Stomach (tissue), 9 donors: Measurements from ENCODE around the gene KRTAP10-4. TPM values are rescaled to one million over a fixed set of nuclear protein-coding genes. Genes with fewer than 3 reads are reported as not detected.

Experiments used
- DNase-seq, 2 donors: peaks; one replicate each; pipeline versions ENCODE4 v3.0.0 to v3.0.0-alpha.2; 2013 to 2019
- H3K27ac ChIP-seq, 5 donors: fragments of 200-600 bp in 4 of 5; sonication (generic) in 4 of 5; one replicate each; pipeline ENCODE4 v1.5.1; 2013 to 2019; ENCODE audit warnings: mild to moderate bottlenecking in 1 of 5, moderate library complexity in 1 of 5
- H3K27me3 ChIP-seq, 3 donors: fragments of 200-600 bp; sonication (generic); one replicate each; pipeline ENCODE4 v1.5.1; 2017 to 2019; ENCODE audit warnings: mixed run types in 1 of 3
- H3K36me3 ChIP-seq, 4 donors: fragments of 200-600 bp; sonication (generic); 1 replicate in 3 of 4; 2 replicates in 1 of 4; pipeline ENCODE4 v1.5.1; 2016 to 2019
- H3K4me1 ChIP-seq, 4 donors: fragments of 200-600 bp; sonication (generic); one replicate each; pipeline ENCODE4 v1.5.1; 2016 to 2019
- H3K4me3 ChIP-seq, 4 donors: fragments of 200-600 bp; sonication (generic) in 3 of 4; one replicate each; pipeline ENCODE4 v1.5.1; 2016 to 2019; ENCODE audit warnings: mild to moderate bottlenecking in 1 of 4
- H3K9me3 ChIP-seq, 4 donors: fragments of 200-600 bp; sonication (generic); one replicate each; pipeline ENCODE4 v1.5.1; 2016 to 2019
- EP300 ChIP-seq: sonication (generic); formaldehyde crosslinking; IDR thresholded peaks from one replicate; pipeline ENCODE4 v1.6.1; 2017; ENCODE audit warnings: antibody characterized with exemption
- POLR2A ChIP-seq, 4 donors: fragments of 450-650 bp; IDR thresholded peaks; one replicate each; pipeline ENCODE4 v1.6.1; 2016; ENCODE audit warnings: antibody characterized with exemption in 4 of 4, control low read depth in 2 of 4, mild to moderate bottlenecking in 1 of 4, moderate library complexity in 1 of 4
- POLR2AphosphoS5 ChIP-seq, 3 donors: sonication (generic); formaldehyde crosslinking; IDR thresholded peaks; one replicate each; pipeline ENCODE4 v1.6.1; 2016; ENCODE audit warnings: antibody characterized with exemption in 3 of 3
- WGBS, 5 donors: extraction: QIAGEN DNeasy Blood & Tissue Kit in 3 of 5; methylation state at CpG; one replicate each; pipeline versions ENCODE4 v1.1.5 to v1.1.7; 2013 to 2018; 5-methylcytosine and 5-hydroxymethylcytosine counted together
- intact Hi-C: fragments of 100-400 bp; cut with DNase I; formaldehyde crosslinking; loops from one replicate; pipeline ENCODE4 v1.15.1; 2023; ENCODE audit warnings: low total_unique reads
- polyA plus RNA-seq, 3 donors: library from polyadenylated mRNA; stranded (reverse); fragments of 200-250 nt; gene quantifications; one replicate each; pipeline ENCODE4 v1.2.3, GENCODE V29; 2013
- total RNA-seq, 5 donors: library from RNA; depleted of rRNA; stranded (reverse); fragments of >200 nt; gene quantifications; one replicate each; pipeline versions ENCODE4 v1.1.0 to v1.2.3, GENCODE V29; 2014 to 2016
- TF ChIP-seq, protein P1 (sequence below), 7 experiments: fragments of 450-650 bp in 4 of 7; fragments of 200-600 bp in 3 of 7; sonication (generic) in 3 of 7; IDR thresholded peaks; one replicate each; pipeline ENCODE4 v1.5.1; 2016 to 2019; ENCODE audit warnings: antibody characterized with exemption in 7 of 7, control low read depth in 2 of 7, mild to moderate bottlenecking in 1 of 7
- donor health status: healthy with polysubstance abuse.
- donor health status: Bipolar disorder and iron deficiency.
- donor health status: healthy.

The KRTAP10-4 gene
- total and polyA plus RNA-seq, 8 donors = not detected

DNA sequence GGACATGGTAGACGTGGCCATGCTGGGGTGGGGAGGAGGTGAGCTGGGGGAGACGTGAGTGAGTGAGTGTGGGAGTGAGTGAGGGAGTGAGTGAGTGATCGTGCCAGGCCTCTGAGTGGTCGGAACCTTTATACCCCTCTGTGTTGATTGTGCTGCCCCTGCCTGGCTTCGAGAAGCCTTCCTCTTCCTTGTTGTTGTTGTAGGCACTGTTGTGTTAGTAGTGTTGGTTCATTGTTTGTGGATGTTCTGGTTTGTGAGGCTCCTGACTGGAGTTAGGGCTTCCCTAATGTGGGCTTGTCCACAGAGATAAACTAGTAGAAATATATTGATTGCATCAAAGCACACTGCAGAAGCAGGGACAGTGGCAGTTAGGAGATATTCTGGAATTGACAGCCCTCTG, 14.8 kb upstream of the KRTAP10-4 start, which contains the start of gene KRTAP10-3:
TSS of gene KRTAP10-3 (minus strand) at position 101 of the 400 bp plus-strand sequence. CDS start at position 21, 80 bp downstream.
- no peak for TF ChIP-seq POLR2AphosphoS5 (IDR thresholded peaks at IDR 0.05)
- TF ChIP-seq EP300 = no peak
- no peak for TF ChIP-seq POLR2A (IDR thresholded peaks at IDR 0.05)
- TF ChIP-seq, protein P1, sequence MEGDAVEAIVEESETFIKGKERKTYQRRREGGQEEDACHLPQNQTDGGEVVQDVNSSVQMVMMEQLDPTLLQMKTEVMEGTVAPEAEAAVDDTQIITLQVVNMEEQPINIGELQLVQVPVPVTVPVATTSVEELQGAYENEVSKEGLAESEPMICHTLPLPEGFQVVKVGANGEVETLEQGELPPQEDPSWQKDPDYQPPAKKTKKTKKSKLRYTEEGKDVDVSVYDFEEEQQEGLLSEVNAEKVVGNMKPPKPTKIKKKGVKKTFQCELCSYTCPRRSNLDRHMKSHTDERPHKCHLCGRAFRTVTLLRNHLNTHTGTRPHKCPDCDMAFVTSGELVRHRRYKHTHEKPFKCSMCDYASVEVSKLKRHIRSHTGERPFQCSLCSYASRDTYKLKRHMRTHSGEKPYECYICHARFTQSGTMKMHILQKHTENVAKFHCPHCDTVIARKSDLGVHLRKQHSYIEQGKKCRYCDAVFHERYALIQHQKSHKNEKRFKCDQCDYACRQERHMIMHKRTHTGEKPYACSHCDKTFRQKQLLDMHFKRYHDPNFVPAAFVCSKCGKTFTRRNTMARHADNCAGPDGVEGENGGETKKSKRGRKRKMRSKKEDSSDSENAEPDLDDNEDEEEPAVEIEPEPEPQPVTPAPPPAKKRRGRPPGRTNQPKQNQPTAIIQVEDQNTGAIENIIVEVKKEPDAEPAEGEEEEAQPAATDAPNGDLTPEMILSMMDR (IDR thresholded peaks at IDR 0.05) = no peak
- no peak for DNase-seq
- WGBS, 5 donors = 63 to 74% (median 70%) methylated on average over 5 of the region's 5 CpGs

DNA sequence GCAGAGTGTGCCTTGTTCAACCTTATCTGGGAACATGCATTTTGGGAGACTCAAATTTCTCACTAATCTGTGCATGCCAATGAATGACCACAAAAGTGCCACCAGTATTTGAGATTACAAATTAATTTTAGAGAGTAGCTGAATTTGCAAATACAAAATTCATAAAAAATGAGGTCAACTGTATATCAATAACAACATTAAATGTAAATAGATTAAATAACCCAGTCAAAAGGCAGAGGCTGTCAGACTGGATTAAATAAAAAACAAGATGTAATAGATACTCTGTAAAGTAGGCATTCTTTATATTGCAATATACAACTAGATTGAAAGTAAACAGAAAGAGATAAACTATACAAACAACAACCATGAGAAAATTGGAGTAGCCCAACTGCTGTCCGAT, 9.4 kb upstream of the KRTAP10-4 start:
- no peak overlapping the region for H3K4me3 ChIP-seq

More for the DNA sequence above, 14.8 kb upstream of the KRTAP10-4 start, which contains the start of gene KRTAP10-3:
- H3K4me3 ChIP-seq = no peak within 1 kb of the TSS
- no peaks in the 10 kb centered on the region for H3K4me1 ChIP-seq
- H3K36me3 ChIP-seq = no peaks in the 10 kb centered on the region
- no peak within 1 kb of the TSS for H3K27ac ChIP-seq
- H3K9me3 ChIP-seq = peaks cover 0 to 6% (median under 1%) of the 10 kb centered on the region in 4 donors
- H3K27me3 ChIP-seq = peaks cover 0 to 37% (median 20%) of the 10 kb centered on the region in 3 donors
- intact Hi-C loops = no loop called here

DNA sequence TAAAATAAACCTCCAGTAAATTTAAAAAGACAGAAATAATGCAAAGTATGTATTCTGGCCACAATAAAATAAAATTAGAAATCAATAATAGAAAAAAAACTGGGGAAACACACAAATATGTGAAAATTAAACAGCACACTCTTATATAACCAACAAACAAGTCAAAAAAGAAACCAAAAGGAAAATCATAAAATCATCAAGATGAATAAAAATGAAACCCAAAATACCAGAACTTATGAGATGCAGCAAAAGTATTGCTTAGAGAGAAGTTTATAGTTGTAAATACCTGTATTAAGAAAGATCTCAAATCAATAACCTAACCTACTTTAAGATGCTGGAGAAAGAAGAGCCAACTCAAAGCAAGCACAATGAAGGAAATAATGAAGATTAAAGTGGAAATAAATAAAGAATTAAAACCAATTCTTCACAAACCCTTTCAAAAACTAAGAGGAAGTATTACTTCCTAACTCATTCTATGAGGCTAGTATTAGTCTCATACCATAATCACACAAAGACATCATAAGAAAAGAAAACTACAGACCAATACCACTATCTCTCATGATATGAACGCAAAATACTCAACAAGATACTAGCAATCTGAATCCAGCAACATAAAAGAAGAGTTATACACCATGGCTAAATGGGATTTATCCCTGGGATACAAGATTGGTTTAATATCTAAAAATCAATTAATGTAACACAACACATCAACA, 8.5 kb upstream of the KRTAP10-4 start:
- WGBS, 5 donors = 0 to 67% (median 41%) methylated on average over 1 of the region's 1 CpG
- TF ChIP-seq EP300 (no peak), POLR2A (IDR thresholded peaks at IDR 0.05) (no peak), POLR2AphosphoS5 (IDR thresholded peaks at IDR 0.05) (no peak)
- TF ChIP-seq, protein P1 (IDR thresholded peaks at IDR 0.05) = no peak
- DNase-seq = no peak
- Histone ChIP-seq H3K36me3 (no peaks in the 10 kb centered on the region), H3K27me3 (peaks cover 0 to 18% (median 0%) of the 10 kb centered on the region in 3 donors), H3K9me3 (peaks cover 0 to 4% (median 0%) of the 10 kb centered on the region in 4 donors), H3K27ac (no peak overlapping the region), H3K4me1 (no peaks in the 10 kb centered on the region), H3K4me3 (no peak overlapping the region)
- intact Hi-C loops = no loop called here

More for the DNA sequence above, 9.4 kb upstream of the KRTAP10-4 start:
- TF ChIP-seq EP300 (no peak), POLR2A (IDR thresholded peaks at IDR 0.05) (no peak), POLR2AphosphoS5 (IDR thresholded peaks at IDR 0.05) (no peak)
- TF ChIP-seq, protein P1 (IDR thresholded peaks at IDR 0.05) = no peak
- H3K27ac ChIP-seq = no peak overlapping the region
- no peak for DNase-seq
- no peaks in the 10 kb centered on the region for H3K4me1 ChIP-seq
- H3K9me3 ChIP-seq = peaks cover 0 to 4% (median 0%) of the 10 kb centered on the region in 4 donors
- H3K27me3 ChIP-seq = peaks cover 0 to 13% (median 0%) of the 10 kb centered on the region in 3 donors
- H3K36me3 ChIP-seq = no peaks in the 10 kb centered on the region
- intact Hi-C loops = no loop called here
- 76 to 93% (median 79%) methylated on average over 1 of the region's 1 CpG for WGBS, 5 donors

DNA sequence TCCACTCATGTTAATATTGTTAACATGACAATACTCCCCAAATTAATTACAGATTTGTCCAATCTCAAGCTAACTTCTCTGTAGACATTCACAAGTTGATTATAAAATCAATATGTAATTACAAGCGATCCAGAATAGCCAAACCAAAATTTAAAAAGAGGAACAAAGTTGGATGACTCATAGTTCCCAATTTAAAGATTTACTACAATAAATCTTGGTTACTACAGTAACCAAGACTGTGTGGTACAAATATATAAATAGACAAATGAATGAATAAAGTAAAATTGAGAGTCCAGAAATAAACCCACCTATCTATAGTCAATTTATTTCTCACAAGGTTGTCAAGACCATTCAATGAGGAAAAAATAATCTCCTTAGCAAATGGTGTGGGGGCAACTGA, 7.1 kb upstream of the KRTAP10-4 start:
- Histone ChIP-seq H3K27ac (no peak overlapping the region), H3K4me3 (no peak overlapping the region), H3K9me3 (peaks cover 0 to 8% (median 4%) of the 10 kb centered on the region in 4 donors), H3K36me3 (no peaks in the 10 kb centered on the region), H3K27me3 (peaks cover 0 to 20% (median 0%) of the 10 kb centered on the region in 3 donors), H3K4me1 (no peaks in the 10 kb centered on the region)
- TF ChIP-seq, protein P1 (IDR thresholded peaks at IDR 0.05) = no peak
- TF ChIP-seq EP300 = no peak
- TF ChIP-seq POLR2AphosphoS5 (IDR thresholded peaks at IDR 0.05) = no peak
- intact Hi-C loops = no loop called here
- WGBS, 5 donors = 52 to 81% (median 76%) methylated on average over 1 of the region's 1 CpG
- DNase-seq = no peak
